SK-N-SH treated with all-trans-retinoic acid at 6 μM for 48 hours (cell line): ENCODE data around the gene ERCC2.

ENCODE experiments used
- PATZ1 ChIP-seq: fragments of 250-450 bp; sonication (Bioruptor Pico); IDR thresholded peaks from 2 replicates; pipeline ENCODE4 v1.8.0; 2020; ENCODE audit warnings: mild to moderate bottlenecking, moderate library complexity, borderline replicate concordance
- SNAI2 ChIP-seq: fragments of 250-450 bp; sonication (Bioruptor Pico); IDR thresholded peaks from 2 replicates; pipeline ENCODE4 v1.5.0; 2020; ENCODE audit warnings: mild to moderate bottlenecking, moderate library complexity
- ZFP30 ChIP-seq: fragments of 450-650 bp; formaldehyde crosslinking; IDR thresholded peaks from 2 replicates; pipeline ENCODE4 v1.5.0; 2022; ENCODE audit warnings: mild to moderate bottlenecking, moderate library complexity
- TF ChIP-seq, protein P1 (sequence below): fragments of 250-450 bp; sonication (Bioruptor Pico); IDR thresholded peaks from 2 replicates; pipeline ENCODE4 v1.5.1; 2020; ENCODE audit warnings: low read depth, mild to moderate bottlenecking, moderate library complexity

DNA sequence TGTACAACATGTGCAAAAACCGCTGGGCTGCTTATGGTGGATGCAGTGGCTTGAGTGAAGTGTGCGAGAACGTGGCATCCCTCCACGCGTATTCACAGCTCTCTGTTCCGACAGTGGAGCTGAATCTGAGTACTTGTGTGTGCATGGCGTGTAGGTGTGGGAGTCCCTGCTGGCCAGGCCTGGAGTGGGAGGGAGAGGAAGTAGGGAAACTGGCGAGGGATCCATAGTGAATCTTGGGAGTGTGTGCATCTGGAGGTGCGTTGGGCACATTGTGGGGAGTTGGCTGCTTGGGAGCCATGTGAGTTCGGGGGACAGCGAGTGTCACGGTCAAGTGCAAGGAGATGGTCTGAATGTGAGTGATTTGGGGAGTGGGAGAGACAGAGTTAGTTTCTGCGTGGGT, 27.5 kb downstream of the ERCC2 start:
- no peak for TF ChIP-seq SNAI2 (CRISPR knock-in tag)
- TF ChIP-seq, protein P1, sequence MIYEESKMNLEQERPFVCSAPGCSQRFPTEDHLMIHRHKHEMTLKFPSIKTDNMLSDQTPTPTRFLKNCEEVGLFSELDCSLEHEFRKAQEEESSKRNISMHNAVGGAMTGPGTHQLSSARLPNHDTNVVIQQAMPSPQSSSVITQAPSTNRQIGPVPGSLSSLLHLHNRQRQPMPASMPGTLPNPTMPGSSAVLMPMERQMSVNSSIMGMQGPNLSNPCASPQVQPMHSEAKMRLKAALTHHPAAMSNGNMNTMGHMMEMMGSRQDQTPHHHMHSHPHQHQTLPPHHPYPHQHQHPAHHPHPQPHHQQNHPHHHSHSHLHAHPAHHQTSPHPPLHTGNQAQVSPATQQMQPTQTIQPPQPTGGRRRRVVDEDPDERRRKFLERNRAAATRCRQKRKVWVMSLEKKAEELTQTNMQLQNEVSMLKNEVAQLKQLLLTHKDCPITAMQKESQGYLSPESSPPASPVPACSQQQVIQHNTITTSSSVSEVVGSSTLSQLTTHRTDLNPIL (CRISPR knock-in tag), result no peak
- no peak for TF ChIP-seq PATZ1 (CRISPR knock-in tag)
- TF ChIP-seq ZFP30 (CRISPR knock-in tag), result no peak
